Prostate gland (tissue), 2 donors: Measurements from ENCODE around the gene SESN3.

ENCODE experiments used
- CTCF ChIP-seq, 4 experiments: fragments of 200-600 bp in 2 of 4; fragments of 450-650 bp in 2 of 4; sonication (generic) in 2 of 4; IDR thresholded peaks; 1 replicate in 3 of 4; 2 replicates in 1 of 4; pipeline ENCODE4 v1.5.1; 2016 to 2019; ENCODE audit warnings: antibody characterized with exemption in 4 of 4, mild to moderate bottlenecking in 2 of 4, moderate library complexity in 2 of 4
- POLR2A ChIP-seq: fragments of 450-650 bp; IDR thresholded peaks from one replicate; pipeline ENCODE4 v1.6.1; 2016; ENCODE audit warnings: antibody characterized with exemption, mild to moderate bottlenecking

GRCh38 chr11:95241681-95242081, 10.7 kb upstream of the SESN3 start:
- TF ChIP-seq CTCF (IDR thresholded peaks at IDR 0.05) (no peak), POLR2A (no peak)
